Vagina (tissue), 2 donors: ENCODE data around the gene CDK15. TPM values are rescaled to one million over a fixed set of nuclear protein-coding genes. Genes with fewer than 3 reads are reported as not detected.

ENCODE experiments used
- DNase-seq, 2 donors: peaks; one replicate each; pipeline ENCODE4 v3.0.0-alpha.2; 2017; ENCODE audit errors: extremely low spot score in 2 of 2
- H3K27ac ChIP-seq: fragments of 200-600 bp; sonication (generic); one replicate; pipeline ENCODE4 v1.5.1; 2019
- H3K27me3 ChIP-seq: fragments of 200-600 bp; sonication (generic); one replicate; pipeline ENCODE4 v1.5.1; 2019
- H3K36me3 ChIP-seq, 2 donors: fragments of 200-600 bp; sonication (generic); one replicate each; pipeline ENCODE4 v1.5.1; 2017 to 2019
- H3K4me1 ChIP-seq: fragments of 200-600 bp; sonication (generic); one replicate; pipeline ENCODE4 v1.5.1; 2019
- H3K4me3 ChIP-seq, 2 donors: fragments of 200-600 bp; sonication (generic); 1 replicate in 1 of 2; 2 replicates in 1 of 2; pipeline ENCODE4 v1.5.1; 2016 to 2019
- H3K9me3 ChIP-seq: fragments of 200-600 bp; sonication (generic); one replicate; pipeline ENCODE4 v1.5.1; 2019
- CTCF ChIP-seq, 3 experiments: fragments of 450-650 bp in 2 of 3; fragments of 200-600 bp in 1 of 3; sonication (generic) in 1 of 3; IDR thresholded peaks; one replicate each; pipeline ENCODE4 v1.5.1; 2017 to 2019; ENCODE audit warnings: antibody characterized with exemption in 3 of 3, mild to moderate bottlenecking in 2 of 3, moderate library complexity in 2 of 3
- POLR2A ChIP-seq, 2 donors: fragments of 450-650 bp; IDR thresholded peaks; one replicate each; pipeline ENCODE4 v1.6.1; 2017; ENCODE audit warnings: antibody characterized with exemption in 2 of 2, mild to moderate bottlenecking in 2 of 2, moderate library complexity in 2 of 2
- POLR2AphosphoS5 ChIP-seq, 2 donors: sonication (generic); formaldehyde crosslinking; IDR thresholded peaks; one replicate each; pipeline ENCODE4 v1.9.0; 2017; ENCODE audit warnings: antibody characterized with exemption in 2 of 2, mild to moderate bottlenecking in 2 of 2, low read depth in 1 of 2; ENCODE audit not compliant: insufficient read depth in 1 of 2
- intact Hi-C: fragments of 100-400 bp; cut with DNase I; formaldehyde crosslinking; loops from one replicate; pipeline ENCODE4 v1.15.1; 2023
- total RNA-seq: library from RNA; depleted of rRNA; stranded (reverse); fragments of >200 nt; gene quantifications from one replicate; pipeline ENCODE4 v1.2.3, GENCODE V29; 2016

The CDK15 gene
- total RNA-seq, 1 donor from 2014 or later, result not detected

- H3K27me3 ChIP-seq, result no peaks in the 10 kb centered on the region
- H3K27ac ChIP-seq, result no peak overlapping the region
- intact Hi-C loops, result no loop called here
- H3K4me1 ChIP-seq, result no peaks in the 10 kb centered on the region
- TF ChIP-seq CTCF (IDR thresholded peaks at IDR 0.05) (no peak), POLR2AphosphoS5 (IDR thresholded peaks at IDR 0.05; ENCODE audit: insufficient read depth in 1 of 2, low read depth in 1 of 2) (no peak), POLR2A (IDR thresholded peaks at IDR 0.05) (no peak)
- no peak for DNase-seq
- H3K36me3 ChIP-seq, result no peaks in the 10 kb centered on the region
- no peak overlapping the region for H3K4me3 ChIP-seq
- no peaks in the 10 kb centered on the region for H3K9me3 ChIP-seq
Measured at GRCh38 chr2:201866643-201867473, 60.5 kb downstream of the CDK15 start.

DNA sequence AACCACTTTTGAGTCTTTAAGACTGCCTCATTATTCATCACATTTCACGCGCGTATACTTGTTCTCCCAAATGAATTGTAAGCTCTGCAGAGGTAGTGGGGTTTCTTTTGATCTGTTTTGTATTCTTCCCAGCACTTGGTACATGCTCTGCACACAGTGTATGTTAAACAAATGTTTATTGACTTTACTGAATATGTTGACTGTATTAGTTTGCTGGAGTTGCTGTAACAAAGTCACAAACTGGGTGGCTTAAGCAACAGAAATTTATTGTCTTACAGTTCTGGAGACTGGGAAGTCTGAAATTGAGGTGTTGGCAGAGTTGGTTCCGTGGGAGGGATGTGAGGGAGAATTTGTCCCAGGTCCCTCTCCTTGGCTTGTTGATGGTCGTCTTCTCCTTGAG is 65.1 kb downstream of the CDK15 start:
- TF ChIP-seq CTCF (IDR thresholded peaks at IDR 0.05) (no peak), POLR2AphosphoS5 (IDR thresholded peaks at IDR 0.05; ENCODE audit: insufficient read depth in 1 of 2, low read depth in 1 of 2) (no peak), POLR2A (IDR thresholded peaks at IDR 0.05) (no peak)
- intact Hi-C loops, result no loop called here
- H3K27me3 ChIP-seq, result no peaks in the 10 kb centered on the region

DNA sequence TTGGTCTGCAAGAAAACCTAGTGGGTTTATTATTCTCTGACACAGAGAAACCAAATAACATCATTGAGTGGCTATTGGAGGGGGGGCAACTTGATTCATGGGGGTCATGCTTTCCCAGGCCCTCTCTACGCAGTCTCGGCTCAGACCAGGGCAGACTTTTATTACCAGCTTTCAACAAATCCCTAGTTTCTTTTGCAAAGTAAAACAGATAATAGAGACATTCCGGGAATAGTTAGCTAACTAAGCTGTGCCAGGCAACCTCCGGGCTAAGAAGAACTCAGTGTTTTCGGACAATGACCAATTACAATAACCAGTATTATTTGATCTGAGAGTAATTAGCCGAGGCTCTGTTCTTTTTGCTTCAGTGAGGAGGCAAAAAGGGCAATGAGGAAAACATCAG is 66.3 kb downstream of the CDK15 start:
- Histone ChIP-seq H3K9me3 (no peaks in the 10 kb centered on the region), H3K36me3 (no peaks in the 10 kb centered on the region), H3K4me3 (no peak overlapping the region), H3K27ac (no peak overlapping the region), H3K4me1 (no peaks in the 10 kb centered on the region), H3K27me3 (no peaks in the 10 kb centered on the region)
- no peak for DNase-seq
- intact Hi-C loops, result no loop called here
- TF ChIP-seq CTCF (IDR thresholded peaks at IDR 0.05) (no peak), POLR2A (IDR thresholded peaks at IDR 0.05) (no peak), POLR2AphosphoS5 (IDR thresholded peaks at IDR 0.05; ENCODE audit: insufficient read depth in 1 of 2, low read depth in 1 of 2) (no peak)

More for the DNA sequence above, 65.1 kb downstream of the CDK15 start:
- no peaks in the 10 kb centered on the region for H3K9me3 ChIP-seq
- DNase-seq, result no peak
- H3K4me3 ChIP-seq, result no peak overlapping the region
- no peaks in the 10 kb centered on the region for H3K36me3 ChIP-seq
- no peaks in the 10 kb centered on the region for H3K4me1 ChIP-seq
- H3K27ac ChIP-seq, result no peak overlapping the region

DNA sequence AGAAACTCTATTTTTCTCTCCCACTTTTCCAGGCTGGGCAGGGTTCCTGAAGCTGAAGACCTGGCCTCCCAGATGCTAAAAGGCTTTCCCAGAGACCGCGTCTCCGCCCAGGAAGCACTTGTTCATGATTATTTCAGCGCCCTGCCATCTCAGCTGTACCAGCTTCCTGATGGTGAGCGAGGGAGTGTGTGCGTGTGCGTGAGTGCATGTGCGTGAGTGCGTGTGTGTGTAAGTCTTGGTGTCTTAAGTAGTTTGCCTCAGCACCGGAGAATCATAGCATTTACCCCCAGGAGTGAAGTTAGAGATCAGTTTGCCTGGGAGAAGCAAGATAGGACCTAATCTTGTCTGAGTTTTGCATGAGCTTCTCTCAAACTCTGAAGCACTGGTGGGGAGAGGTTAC is 73.7 kb downstream of the CDK15 start:
- no peak for DNase-seq
- Histone ChIP-seq H3K36me3 (no peaks in the 10 kb centered on the region), H3K4me3 (no peak overlapping the region), H3K27ac (no peak overlapping the region), H3K4me1 (peaks cover 23% of the 10 kb centered on the region), H3K27me3 (no peaks in the 10 kb centered on the region), H3K9me3 (no peaks in the 10 kb centered on the region)
- no peak for TF ChIP-seq POLR2AphosphoS5 (IDR thresholded peaks at IDR 0.05; ENCODE audit: insufficient read depth in 1 of 2, low read depth in 1 of 2)
- TF ChIP-seq POLR2A (IDR thresholded peaks at IDR 0.05), result no peak
- no peak for TF ChIP-seq CTCF (IDR thresholded peaks at IDR 0.05)
- intact Hi-C loops, result loop anchor here (10.0 kb wide), 1 partner anchor 155 kb away; the partner anchor contains the start of gene FZD7

- Histone ChIP-seq H3K4me3 (no peak overlapping the region), H3K4me1 (peaks cover 23% of the 10 kb centered on the region), H3K27me3 (no peaks in the 10 kb centered on the region), H3K27ac (no peak overlapping the region), H3K9me3 (no peaks in the 10 kb centered on the region), H3K36me3 (no peaks in the 10 kb centered on the region)
- TF ChIP-seq CTCF (IDR thresholded peaks at IDR 0.05), result no peak
- no peak for DNase-seq
- intact Hi-C loops, result loop anchor here (10.0 kb wide), 1 partner anchor 154 kb away; the partner anchor contains the start of gene FZD7
Measured at GRCh38 chr2:201880579-201880978, 74.2 kb downstream of the CDK15 start.
